Measurements from ENCODE around the gene PEMT. TPM values are rescaled to one million over a fixed set of nuclear protein-coding genes. Genes with fewer than 3 reads are reported as not detected.
A peak's percentile ranks its signal among the peaks of the same experiment; 100 is the strongest.

PEMT gene
- total RNA-seq, 1 donor, result 47.1 TPM

DNA sequence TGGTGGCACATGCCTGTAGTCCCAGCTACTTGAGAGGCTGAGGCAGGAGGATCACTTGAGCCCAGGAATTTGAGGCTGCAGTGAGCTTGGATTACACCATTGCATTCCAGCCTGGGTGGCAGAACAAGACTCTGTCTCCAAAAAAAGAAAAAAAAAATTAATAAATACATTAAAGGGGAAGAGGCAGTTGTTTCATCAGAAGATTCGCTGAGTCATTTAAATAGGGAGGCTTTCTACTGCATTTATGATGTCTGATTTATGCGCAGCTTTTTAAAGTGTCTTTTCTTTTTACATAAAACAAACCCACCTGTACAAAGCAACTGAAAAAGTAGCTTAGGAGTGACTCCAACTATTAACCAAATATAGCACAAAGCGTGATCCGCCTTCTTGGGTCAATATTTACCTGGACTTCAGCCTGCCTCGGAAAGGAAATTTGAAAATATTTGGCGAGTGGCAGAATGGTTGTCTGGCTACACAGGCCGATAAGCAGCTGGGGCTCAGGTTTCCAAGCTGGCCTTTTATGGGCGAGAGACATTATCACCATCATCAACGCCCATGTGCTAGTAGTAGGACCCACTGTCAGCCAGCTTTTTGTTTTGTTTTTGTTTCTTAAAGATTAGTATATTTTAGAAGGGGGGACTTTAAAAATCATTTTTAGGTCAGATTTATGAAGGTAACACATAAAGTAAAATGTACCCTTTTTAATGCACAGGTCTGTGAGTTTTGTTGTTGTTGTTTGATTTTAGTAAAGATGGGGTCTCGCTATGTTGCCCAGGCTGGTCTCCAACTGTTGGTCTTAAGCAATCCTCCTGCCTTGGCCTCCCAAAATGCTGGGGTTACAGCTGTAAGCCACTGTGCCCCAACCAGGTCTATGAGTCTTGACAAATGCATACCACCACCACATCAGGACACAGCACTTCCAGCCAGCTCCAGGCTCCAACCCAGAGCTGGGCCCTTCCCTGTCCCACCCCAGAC lies 52.8 kb downstream of the PEMT start:
- peak in 1 of 3 donors; percentile 27 for DNase-seq (ENCODE audit: low read depth in 2 of 3, low spot score in 2 of 3)

DNA sequence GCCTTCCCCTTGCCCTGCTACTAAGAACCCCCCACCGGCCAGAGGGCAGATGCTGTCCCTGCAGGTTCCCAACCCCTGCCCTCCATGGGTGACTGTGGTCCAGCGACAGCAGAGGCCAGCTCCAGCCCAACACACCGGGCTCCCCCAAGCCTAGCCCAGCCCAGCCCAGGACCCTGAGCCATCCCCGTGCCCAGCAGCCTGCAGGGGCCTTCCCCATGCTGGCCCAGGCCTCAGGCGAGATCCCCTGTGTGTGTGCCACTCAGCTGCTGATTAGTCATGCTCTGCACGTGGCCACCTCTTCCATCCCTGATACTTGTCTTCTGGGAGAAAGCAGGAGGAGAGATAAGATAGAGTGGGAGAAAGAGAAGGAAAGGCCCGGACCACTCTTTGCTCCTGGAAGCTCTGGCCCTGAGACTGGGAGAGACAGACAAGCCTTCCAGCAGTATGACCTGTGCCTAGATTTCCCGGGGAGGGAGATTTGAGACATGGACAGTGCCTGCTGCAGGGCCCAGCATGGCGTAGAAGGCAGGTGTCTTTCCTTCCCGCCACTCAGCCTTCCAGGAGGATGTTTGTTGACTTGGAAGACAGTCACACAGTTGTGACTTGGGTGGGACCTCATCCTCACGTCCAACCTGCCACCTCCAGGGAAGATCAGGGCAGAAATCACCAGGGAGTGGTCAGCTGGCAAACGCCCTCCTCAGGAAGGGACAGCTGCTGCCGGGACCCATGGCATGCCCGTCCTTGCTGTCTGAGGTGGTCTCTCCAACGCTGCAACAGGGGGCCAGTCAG lies 54.0 kb downstream of the PEMT start:
- DNase-seq (ENCODE audit: low read depth in 2 of 3, low spot score in 2 of 3), result no peak

DNA sequence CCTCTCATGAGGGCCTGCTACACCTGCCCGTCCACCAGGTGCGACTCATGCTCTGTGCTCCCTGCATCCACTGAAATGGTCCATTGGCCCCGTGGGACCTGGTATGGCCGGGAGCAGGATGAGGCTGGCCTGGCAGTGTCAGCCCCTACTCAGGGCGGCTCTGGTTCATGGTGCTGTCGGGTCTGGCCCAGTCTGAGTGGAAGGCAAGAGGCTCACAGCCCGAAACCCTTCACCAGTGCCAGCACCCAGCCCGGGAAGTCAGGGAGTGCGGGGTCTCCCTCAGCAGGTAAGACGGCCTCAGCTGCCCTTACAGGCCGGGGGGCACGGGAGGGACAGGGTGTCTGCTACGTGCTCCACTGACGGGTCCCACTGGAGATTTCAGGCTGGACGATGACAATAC lies 54.8 kb downstream of the PEMT start:
- no peak for DNase-seq (ENCODE audit: low read depth in 2 of 3, low spot score in 2 of 3)

DNA sequence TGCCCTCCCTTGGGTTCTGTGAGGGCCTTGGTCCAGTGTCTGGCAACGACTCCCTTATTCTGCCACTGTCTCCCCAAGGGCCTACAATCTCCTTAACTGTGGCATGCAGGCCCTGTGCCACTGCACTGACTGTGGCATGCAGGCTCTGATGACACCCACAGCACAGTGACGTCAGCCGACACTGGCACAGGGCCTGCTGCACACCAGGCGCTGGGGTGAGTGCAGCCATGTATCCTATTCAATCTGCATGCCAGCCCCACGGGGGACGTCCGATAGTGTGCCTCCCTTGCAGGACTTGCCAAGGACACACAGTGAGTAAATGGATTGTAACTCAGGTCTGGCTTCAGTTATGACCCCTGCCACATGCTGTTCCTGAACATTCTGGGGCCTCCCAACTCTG lies 55.6 kb downstream of the PEMT start:
- no peak for DNase-seq (ENCODE audit: low read depth in 2 of 3, low spot score in 2 of 3)

DNA sequence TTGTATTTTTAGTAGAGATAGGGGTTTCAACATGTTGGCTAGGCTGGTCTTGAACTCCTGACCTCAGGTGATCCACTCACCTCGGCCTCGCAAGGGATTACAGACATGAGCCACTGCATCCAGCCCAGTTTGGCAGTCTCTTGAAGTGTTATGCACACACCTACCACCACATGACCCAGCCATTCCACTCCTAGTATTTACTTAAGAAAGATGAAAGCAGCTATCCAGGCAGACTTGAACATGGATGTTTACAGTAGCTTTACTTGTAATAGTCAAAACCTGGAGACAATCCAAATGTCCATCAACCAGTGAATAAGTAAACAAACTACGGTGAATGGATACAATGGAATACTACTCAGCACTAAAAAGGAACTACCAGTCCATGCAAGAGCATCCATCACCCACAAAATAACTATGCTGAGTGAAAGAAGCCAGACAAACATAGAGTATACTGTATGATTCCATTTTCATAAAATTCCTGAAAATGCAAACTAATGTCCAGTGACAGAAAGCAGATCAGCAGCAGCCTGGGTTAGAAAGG lies 57.5 kb downstream of the PEMT start:
- no peak for DNase-seq (ENCODE audit: low read depth in 2 of 3, low spot score in 2 of 3)

DNA sequence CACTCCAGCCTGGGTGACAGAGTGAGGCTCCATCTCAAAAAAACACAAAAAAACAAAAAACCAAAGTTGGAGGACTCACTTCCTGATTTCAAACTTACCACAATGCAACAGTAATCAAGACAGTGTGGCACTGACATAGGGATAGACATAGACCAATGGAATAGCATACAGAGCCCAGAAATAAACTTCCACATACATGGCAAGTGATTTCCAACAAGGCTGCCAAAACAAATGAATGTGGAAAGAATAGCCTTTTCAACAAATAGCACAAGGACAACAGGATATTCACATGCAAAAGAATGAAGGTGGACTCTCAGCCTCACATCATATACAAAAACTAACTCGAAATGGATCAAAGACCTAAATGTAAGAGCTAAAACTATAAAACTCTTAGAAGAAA lies 58.5 kb downstream of the PEMT start:
- no peak for DNase-seq (ENCODE audit: low read depth in 2 of 3, low spot score in 2 of 3)

DNA sequence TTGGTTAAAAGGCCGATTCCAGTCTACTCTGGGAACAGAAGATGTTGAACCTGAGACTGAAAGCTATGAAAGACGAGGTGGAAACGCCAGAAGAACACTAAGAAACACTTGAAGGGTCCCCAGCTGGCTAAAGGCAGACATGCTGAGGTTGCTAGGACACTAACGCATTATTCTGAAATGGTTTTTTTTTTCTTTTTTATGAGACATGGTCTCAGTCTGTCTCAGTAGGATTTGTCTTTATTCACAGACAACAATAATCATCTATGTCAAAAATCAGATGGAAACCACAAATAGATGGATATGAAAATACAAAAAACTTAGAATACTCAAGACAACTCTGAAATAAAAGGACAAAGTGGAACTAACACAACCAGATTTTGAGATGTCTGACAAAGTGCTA lies 60.4 kb downstream of the PEMT start:
- no peak for DNase-seq (ENCODE audit: low read depth in 2 of 3, low spot score in 2 of 3)

DNA sequence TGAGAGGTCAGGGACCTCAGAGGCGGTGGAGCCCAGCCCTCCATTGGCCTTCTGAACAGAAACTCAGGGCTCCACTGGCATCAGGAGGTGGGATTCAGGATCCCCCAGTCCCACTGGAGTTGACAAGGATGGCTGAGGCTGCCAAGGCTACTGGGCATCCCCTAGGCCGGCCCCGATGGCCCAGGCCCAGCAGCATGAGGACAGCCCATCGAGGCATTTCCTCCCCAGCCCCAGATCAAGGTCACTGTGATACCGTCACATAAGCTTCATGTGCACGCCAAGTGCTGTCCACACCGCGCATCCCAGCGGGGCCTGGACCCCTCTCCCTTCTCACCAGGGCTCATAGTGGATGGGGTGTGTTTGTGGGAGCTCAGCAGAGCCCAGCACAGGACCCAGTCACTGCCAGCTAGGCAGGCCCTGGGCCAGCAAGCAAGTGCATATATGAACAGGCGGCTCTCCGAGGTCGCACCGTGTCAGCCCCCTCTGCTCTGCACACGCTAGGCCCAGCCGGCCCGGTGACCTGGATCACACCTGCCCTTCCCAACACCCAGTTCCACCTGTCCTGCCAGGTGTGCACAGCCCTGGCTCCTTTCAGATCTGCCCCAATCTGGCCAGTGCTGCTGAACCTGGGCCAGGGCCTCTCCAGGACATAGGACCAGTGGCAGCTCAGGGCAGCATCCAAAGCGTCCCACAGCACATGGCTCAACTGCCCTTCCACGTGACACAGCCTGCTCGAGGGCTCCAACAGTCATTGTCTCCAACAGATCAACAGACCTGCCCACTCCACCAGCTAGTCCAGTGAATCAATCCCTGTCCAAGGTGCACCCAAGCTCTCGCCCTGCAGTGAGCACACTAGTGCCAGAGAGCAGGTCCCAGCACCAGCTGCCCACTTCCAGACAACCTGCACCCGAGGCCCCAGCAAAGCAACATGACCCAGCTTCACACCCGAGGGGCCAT lies 62.5 kb downstream of the PEMT start:
- no peak for DNase-seq (ENCODE audit: low read depth in 2 of 3, low spot score in 2 of 3)

DNA sequence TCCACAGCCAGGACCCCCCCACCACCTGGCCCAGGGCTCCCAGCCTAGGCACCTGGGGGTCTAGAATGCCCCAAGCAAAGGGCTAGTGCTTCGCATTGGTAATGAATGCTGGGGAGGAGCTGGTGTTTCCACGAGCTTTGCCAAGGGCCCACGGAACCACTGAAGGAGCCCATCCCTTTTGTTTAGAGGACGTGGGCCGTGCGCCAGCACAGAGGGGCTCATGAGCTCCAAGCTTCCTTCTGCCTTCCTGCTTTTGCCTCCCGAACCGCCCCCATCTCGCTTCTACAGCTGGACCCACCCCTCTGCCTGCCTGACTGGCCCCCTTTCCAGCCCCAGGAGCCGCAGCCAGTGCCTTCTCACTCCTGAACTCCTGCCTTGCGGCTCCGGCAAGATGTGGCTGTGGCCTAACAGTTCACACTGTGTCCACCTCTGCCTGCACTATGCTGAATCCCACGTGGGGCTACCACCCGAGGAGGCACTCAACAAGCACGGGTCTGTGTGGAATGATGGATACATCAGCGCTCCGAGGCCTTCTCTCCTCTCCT lies 63.5 kb downstream of the PEMT start:
- no peak for DNase-seq (ENCODE audit: low read depth in 2 of 3, low spot score in 2 of 3)

DNA sequence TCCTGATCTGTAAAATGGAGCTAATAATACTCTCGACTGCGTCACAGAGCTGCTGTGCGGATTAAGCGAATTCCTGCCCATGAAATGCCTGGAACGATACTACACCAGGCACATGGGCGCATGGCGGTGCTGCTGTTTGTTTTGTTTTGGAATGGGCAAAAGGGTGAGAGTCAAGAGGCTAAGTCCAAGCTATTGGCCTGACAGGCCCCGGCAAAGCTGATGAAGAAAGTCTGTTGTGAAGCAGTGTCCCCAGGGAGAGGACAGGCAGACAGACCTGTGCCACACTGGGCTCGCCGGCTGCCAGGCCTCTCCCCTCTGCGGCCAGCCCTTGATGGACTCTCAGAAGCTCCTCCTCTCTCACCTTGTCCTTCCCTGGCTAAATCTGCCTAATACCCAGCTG lies 64.0 kb downstream of the PEMT start:
- DNase-seq (ENCODE audit: low read depth in 2 of 3, low spot score in 2 of 3), result no peak

DNA sequence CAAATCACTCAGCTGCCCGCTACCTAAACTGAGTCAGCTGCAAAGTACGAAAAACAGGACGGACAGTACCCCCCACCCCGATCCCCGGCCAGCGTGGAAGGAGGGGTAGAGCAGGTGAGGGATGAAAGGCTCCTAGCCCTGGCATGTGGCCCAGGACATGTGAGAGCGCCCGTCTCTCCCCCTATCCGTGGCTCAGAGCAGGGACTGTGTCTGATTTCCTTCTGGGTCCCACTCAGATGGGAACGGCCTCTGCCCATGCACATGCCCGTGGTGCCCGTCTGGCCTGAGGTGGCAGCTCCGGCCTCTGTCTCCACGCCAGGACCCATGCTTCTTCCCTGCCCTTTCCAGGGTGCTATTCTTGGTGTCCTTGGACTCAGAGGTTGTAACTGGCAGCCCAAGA lies 65.1 kb downstream of the PEMT start:
- no peak for DNase-seq (ENCODE audit: low read depth in 2 of 3, low spot score in 2 of 3)

DNA sequence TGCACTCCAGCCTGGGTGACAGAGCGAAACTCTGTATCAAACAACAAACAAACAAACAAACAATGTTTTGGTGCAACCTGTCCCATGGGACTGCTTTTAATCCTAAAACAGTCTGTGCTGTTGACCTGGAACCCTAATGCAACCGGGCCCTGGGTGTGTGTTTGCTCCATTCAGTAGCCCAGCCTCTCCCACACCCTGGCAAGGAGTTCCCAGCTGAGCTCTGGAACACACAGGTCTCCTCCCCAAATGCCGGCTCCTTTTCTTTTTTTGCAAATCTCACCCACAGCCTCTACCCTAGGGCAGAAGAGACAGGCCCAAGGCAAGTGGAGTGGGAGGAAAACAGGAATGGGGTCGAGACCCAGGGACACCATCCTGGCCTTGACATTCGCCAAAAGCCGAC lies 65.6 kb downstream of the PEMT start:
- DNase-seq (ENCODE audit: low read depth in 2 of 3, low spot score in 2 of 3), result no peak

DNA sequence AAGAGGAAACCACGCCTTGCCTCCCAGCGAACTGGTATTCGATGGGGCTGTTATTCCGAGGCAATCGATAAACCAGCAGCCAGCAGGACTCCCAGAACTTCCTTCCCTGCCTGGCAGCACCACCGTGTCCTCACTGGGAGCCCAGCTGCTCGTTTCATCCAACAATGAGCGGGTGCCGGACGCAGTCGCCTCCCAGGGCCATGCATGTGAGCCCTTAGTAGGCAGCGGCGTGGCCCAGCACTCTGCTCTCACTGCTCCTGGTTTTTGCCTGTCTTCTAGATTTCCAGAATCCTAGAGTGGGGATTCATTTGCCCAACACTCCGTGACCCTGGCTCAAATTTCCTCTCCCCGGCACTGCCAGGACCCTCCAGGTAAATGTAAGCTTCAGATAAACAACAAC lies 66.2 kb downstream of the PEMT start:
- DNase-seq (ENCODE audit: low read depth in 2 of 3, low spot score in 2 of 3), result no peak

DNA sequence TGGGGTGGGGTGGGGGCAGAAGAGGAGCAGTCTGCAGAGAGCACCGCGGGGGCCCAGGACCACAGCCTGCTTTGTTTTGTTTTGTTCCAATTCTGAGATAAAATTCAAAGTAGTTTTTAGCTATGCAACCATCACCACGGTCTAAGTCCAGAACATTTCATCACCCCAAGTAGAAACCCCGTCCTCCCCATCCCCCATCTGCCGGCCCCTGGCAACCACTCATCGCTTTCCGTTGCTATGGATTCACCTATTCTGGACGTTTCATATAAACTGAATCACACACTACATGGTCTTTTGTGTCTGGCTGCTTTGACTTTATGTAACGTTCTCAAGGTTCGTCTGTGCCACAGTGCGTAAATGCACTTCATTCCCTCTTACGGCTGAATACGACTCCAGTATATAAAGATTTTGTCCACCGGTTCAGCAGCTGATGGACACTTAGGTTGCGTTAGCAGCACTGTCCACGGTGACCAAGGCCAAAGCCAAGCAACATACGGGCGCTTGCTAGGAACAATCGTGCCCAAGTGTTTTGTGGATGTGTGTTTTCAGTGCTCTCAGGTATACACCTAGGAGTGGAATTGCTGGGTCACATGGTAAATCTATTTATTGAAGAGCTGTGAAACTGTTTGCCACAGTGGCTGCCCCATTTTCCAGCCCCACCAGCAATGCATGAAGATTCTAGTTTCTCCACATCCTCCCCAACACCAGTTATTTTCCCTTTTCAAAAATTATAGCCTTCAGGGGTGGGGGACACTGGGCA lies 67.6 kb downstream of the PEMT start:
- DNase-seq (ENCODE audit: low read depth in 2 of 3, low spot score in 2 of 3), result no peak

DNA sequence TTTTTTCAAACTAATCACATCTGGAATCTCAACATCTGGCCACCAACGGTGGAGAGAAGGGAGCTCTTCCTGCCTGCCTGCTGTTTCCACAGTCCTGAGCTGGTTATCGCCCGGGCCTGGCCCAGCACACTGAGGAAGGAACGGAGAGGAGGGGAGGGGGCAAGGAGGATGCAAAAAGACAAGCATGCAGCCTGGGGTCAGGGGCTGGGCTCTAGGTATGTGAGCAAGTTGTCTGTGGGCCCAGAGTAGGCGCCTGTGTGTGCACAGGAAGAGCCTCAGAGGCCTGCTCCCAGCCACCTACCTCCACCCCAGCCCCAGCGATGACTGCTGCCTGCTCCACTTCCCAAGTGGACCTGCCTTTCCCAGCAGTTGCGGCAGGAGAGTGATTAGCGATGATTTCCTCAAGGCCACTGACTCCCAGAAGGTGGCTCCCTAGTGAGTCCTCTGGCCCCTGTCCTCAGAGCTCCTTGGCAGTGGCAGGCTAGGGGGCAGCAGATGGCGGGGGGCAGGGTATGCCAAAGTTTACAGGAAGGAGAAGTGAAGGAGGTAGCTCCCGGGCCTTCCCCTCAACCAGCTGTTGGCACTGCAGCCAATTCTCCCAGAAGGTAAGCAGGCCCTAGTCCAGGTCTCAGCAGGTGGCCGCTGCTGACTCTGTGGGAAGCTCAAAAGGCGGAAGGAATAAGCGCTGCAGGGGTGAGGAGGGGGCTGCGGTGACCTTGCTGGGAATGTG lies 68.3 kb downstream of the PEMT start:
- peak in 2 of 3 donors; percentile 26 to 38 for DNase-seq (ENCODE audit: low read depth in 2 of 3, low spot score in 2 of 3)

DNA sequence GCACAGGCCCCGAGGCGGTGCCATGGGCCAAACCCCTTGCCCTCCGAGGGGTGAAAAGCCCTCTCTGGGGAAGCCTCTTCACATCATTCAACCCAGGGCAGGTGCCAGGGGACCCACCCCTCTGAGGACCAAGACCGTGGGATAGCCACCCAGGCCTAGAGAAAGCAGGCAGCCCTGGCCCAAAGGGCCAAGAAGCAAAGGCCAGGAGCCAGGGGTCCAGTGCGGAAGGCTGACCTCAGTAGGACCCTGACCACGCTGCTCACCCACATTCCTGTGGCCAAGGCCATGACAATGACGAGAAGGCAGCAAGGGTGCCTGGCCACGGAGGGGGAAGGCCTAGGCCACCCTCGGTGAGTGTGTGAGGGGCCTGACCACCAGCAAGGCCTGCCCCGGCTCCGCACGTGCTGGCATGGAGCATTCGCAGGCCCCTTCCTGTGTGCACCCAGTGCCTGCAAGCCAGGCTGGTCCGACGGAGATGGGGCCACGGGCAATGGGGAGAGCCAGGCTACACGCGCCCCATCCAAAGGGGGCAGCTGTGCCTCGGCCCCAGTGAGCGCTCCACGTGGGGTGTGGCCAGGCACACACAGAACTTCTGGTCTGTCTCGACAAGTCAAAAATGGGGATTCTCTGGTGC lies 70.8 kb downstream of the PEMT start:
- no peak for DNase-seq (ENCODE audit: low read depth in 2 of 3, low spot score in 2 of 3)

DNA sequence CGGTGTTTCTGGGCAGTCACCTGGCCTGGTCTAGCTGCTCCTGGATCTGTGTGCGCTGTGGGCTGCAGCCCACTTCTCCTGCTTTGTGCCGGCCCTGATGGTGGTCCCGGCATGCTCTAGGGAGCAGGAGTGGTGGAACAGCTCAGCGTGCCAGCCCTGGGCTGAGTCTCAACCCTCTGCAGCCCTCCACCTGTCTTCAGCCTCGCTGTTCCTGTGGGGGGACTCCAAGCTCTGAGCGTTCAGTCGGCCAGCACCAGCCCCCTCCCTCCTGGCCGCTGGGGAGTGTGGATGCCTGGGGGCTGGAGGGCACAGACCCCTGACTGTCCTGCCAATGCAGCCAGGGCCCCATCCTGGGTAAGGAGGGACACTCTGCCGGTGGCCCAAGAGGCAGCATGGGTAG lies 71.6 kb downstream of the PEMT start:
- DNase-seq (ENCODE audit: low read depth in 2 of 3, low spot score in 2 of 3), result no peak

DNA sequence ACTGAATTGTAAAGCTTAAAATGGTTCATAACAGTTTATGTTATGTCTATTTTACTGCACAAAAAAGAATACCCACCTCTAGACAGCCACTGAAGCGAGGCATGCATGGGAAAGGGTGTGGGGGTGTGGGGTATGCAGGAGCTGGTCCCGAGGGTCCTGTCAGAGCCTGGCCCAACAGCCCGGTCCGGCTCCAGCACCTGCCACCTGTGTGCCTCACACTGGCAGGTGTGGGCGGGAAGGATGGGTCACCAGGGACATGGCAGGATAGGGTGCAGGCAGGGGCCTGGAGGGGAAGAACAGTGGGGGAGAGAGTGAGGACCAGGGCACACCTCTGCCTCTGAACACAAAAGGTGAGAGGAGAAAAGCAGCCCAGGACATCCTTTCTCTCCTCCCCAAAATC lies 72.6 kb downstream of the PEMT start:
- no peak for DNase-seq (ENCODE audit: low read depth in 2 of 3, low spot score in 2 of 3)
